Activated CD8-positive, alpha-beta T cell treated with anti-CD3 and anti-CD28 coated beads, Interleukin-2, amount 10 ng/mL, durations not matched to agents 7 days and 5 days (primary cell): Measurements from ENCODE around the gene LILRB3. TPM values are rescaled to one million over a fixed set of nuclear protein-coding genes. Genes with fewer than 3 reads are reported as not detected.
"Not testable (repeated sequence)": the region's sequence is repeated elsewhere in the genome, so short reads cannot be mapped to it uniquely, and the experiment has no call there.

Experiments
- ATAC-seq: fragments of 150-1000 bp; cut with Tn5 transposase; one replicate; pipeline ENCODE4 v1.10.0; 2021; ENCODE audit warnings: moderate library complexity
- CTCF ChIA-PET: fragments of 350-600 bp; sonication (Branson Sonifier 250); formaldehyde crosslinking; loops from one replicate; lab custom pipeline; 2021; ENCODE audit warnings: antibody characterized with exemption; lab: Charles Lee
- POLR2A ChIA-PET: fragments of 350-600 bp; sonication (Branson Sonifier 250); formaldehyde crosslinking; loops from one replicate; lab custom pipeline; 2021; ENCODE audit warnings: antibody characterized with exemption; lab: Charles Lee
- DNase-seq: peaks from one replicate; pipeline ENCODE4 v3.0.0-alpha.2; 2020
- H3K27ac Mint-ChIP-seq: one replicate; pipeline ENCODE4 v1.8.0; 2021; ENCODE audit warnings: mild to moderate bottlenecking, mixed read lengths
- H3K27me3 Mint-ChIP-seq: one replicate; pipeline ENCODE4 v1.8.0; 2021; ENCODE audit warnings: low read depth, mixed read lengths
- H3K36me3 Mint-ChIP-seq: one replicate; pipeline ENCODE4 v1.8.0; 2021; ENCODE audit warnings: low read depth, mixed read lengths
- H3K4me1 Mint-ChIP-seq: one replicate; pipeline ENCODE4 v1.8.0; 2021; ENCODE audit warnings: low read depth, mixed read lengths
- H3K4me3 Mint-ChIP-seq: one replicate; pipeline ENCODE4 v1.8.0; 2021; ENCODE audit warnings: mild to moderate bottlenecking, mixed read lengths
- H3K9me3 Mint-ChIP-seq: one replicate; pipeline ENCODE4 v1.8.0; 2022; ENCODE audit warnings: mixed read lengths; ENCODE audit not compliant: insufficient read depth
- total RNA-seq, 2 experiments: library from RNA; stranded (reverse); gene quantifications; one replicate each; pipeline ENCODE4 v1.2.3, GENCODE V29; 2021

LILRB3 gene
- total RNA-seq, 2 experiments from 2014 or later = 1.1 to 1.5 TPM

DNA sequence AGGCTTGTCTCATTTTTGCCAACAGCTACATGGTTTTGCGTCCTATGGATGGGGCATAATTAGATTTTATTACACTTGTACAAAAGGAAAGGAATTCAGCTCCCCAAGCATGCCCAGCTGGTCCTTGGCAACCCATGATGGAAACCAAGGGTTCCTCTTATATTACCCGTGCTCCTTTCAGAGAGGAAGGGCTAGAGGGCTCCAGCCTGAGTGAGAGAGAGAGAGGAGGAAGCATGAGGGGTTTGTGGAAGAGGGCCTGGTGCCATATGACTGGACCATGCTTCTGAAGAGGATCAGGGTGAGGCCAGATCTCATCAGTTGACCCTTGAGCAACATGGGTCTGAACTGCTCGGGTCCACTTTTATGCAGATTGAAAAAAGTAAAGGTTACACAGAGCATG is 25.7 kb downstream of the LILRB3 start:
- Mint-ChIP-seq H3K9me3 (no peaks in the 10 kb centered on the region), H3K36me3 (peaks cover 32% of the 10 kb centered on the region), H3K27me3 (no peaks in the 10 kb centered on the region), H3K4me3 (no peak overlapping the region), H3K27ac (no peak overlapping the region), H3K4me1 (peaks cover 32% of the 10 kb centered on the region)
- CTCF ChIA-PET = no interaction called here
- no peak for DNase-seq
- POLR2A ChIA-PET = no interaction called here
- ATAC-seq = no peak

DNA sequence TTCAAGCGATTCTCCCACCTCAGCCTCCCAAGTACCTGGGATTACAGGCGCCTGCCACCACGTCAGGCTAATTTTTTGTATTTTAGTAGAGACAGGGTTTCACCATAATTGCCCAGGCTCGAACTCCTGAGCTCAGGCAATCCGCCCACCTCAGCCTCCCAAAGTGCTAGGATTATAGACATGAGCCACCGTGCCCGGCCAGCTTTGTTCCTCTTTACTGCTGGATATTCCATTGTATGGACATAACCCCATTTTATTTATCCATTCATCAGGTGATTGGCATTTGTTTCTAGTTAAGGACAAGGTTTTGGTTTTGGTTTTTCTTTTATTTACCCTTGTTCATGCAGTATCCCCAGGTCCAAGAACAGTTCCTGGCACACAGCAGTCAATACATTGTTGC is 26.3 kb downstream of the LILRB3 start:
- no peaks in the 10 kb centered on the region for H3K9me3 Mint-ChIP-seq
- no peak overlapping the region for H3K27ac Mint-ChIP-seq
- CTCF ChIA-PET = no interaction called here
- ATAC-seq (no peak), DNase-seq (no peak)
- H3K27me3 Mint-ChIP-seq = no peaks in the 10 kb centered on the region
- H3K4me1 Mint-ChIP-seq = peaks cover 32% of the 10 kb centered on the region
- H3K4me3 Mint-ChIP-seq = no peak overlapping the region
- POLR2A ChIA-PET = no interaction called here
- peaks cover 26% of the 10 kb centered on the region for H3K36me3 Mint-ChIP-seq

DNA sequence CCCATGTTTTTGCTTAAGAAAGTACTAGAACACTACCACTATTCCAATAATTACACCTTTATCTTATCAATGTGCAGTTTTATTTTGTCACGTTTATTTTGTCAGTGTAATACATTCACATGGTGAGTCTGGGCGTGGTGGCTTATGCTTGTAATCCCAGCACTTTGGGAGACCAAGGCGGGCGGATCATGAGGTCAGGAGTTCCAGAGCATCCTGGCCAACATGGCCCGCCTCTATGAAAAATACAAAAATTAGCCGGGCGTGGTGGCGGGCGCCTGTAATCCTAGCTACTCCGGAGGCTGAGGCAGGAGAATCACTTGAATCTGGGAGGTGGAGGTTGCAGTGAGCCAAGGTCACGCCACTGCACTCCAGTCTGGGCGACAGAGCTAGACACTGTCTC is 28.3 kb downstream of the LILRB3 start:
- CTCF ChIA-PET, H3K27ac Mint-ChIP-seq, DNase-seq, H3K9me3 Mint-ChIP-seq, H3K27me3 Mint-ChIP-seq, ATAC-seq, H3K4me3 Mint-ChIP-seq: not testable (repeated sequence)
- peaks cover 23% of the 10 kb centered on the region for H3K4me1 Mint-ChIP-seq
- POLR2A ChIA-PET = interaction anchor here (0.6 kb wide), 2 partner anchors 12 to 79 kb away, joined by 3 to 4 read pairs; partner anchors contain the start of genes PRPF31 and TFPT
- peaks cover 16% of the 10 kb centered on the region for H3K36me3 Mint-ChIP-seq

DNA sequence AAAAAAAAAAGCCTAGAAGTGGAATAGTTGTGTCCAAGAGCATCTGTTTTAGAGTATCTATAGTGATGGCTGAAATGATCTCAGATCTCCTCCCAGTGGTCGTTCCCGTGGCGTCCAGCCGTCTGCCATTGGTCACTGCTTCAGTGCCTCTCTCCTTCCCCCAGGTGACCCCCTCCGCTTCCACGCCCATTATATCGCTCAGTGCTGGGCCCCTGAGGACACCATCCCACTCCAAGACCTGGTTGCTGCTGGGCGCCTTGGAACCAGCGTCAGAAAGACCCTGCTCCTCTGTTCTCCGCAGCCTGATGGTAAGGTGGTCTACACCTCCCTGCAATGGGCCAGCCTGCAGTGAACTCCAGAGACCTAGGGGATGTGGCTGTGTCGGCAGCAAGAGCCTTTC is 29.8 kb downstream of the LILRB3 start:
- ChIA-PET POLR2A (interaction anchor here (7.5 kb wide), 1 partner anchor 8 kb away, joined by 103 read pairs; the partner anchor contains the start of gene RPS9), CTCF (no interaction called here)
- no peak overlapping the region for H3K4me3 Mint-ChIP-seq
- H3K9me3 Mint-ChIP-seq = no peaks in the 10 kb centered on the region
- peaks cover 16% of the 10 kb centered on the region for H3K36me3 Mint-ChIP-seq
- H3K27ac Mint-ChIP-seq = no peak overlapping the region
- H3K27me3 Mint-ChIP-seq = no peaks in the 10 kb centered on the region
- ATAC-seq = no peak
- no peak for DNase-seq
- H3K4me1 Mint-ChIP-seq = peaks cover 26% of the 10 kb centered on the region

DNA sequence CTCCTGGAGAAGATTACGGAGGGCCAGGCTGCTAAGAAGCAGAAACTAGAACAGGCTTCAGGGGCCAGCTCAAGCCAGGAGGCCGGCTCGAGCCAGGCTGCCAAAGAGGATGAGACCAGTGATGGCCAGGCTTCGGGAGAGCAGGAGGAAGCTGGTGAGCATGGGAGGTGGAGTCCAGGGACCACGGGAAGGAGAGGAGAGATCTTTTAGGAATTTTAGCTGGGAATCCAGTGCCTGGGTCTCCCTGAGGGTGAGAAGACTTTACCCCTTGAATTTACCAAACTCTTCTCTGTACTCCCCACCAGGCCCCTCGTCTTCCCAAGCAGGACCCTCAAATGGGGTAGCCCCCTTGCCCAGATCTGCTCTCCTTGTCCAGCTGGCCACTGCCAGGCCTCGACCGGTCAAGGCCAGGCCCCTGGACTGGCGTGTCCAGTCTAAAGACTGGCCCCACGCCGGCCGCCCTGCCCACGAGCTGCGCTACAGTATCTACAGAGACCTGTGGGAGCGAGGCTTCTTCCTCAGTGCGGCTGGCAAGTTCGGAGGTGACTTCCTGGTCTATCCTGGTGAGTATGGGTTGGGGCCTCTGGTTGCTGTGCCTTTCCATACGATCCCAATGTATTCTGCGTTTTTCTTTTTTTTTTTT is 30.9 kb downstream of the LILRB3 start:
- Mint-ChIP-seq H3K27me3 (no peaks in the 10 kb centered on the region), H3K27ac (peak overlapping the region; percentile 81), H3K4me1 (peaks cover 37% of the 10 kb centered on the region), H3K9me3 (no peaks in the 10 kb centered on the region), H3K4me3 (peak overlapping the region; percentile 82), H3K36me3 (peaks cover 21% of the 10 kb centered on the region)
- no peak for ATAC-seq
- DNase-seq = no peak
- CTCF ChIA-PET = interaction anchor here (0.7 to 2.1 kb wide), 6 partner anchors 9 to 74 kb away, joined by 3 to 6 read pairs (median 4); no protein-coding TSS in a partner anchor
- POLR2A ChIA-PET = interaction anchor here (0.7 to 7.5 kb wide), 5 partner anchors 9 to 196 kb away, joined by 3 to 103 read pairs (median 4); partner anchors contain the start of gene RPS9

DNA sequence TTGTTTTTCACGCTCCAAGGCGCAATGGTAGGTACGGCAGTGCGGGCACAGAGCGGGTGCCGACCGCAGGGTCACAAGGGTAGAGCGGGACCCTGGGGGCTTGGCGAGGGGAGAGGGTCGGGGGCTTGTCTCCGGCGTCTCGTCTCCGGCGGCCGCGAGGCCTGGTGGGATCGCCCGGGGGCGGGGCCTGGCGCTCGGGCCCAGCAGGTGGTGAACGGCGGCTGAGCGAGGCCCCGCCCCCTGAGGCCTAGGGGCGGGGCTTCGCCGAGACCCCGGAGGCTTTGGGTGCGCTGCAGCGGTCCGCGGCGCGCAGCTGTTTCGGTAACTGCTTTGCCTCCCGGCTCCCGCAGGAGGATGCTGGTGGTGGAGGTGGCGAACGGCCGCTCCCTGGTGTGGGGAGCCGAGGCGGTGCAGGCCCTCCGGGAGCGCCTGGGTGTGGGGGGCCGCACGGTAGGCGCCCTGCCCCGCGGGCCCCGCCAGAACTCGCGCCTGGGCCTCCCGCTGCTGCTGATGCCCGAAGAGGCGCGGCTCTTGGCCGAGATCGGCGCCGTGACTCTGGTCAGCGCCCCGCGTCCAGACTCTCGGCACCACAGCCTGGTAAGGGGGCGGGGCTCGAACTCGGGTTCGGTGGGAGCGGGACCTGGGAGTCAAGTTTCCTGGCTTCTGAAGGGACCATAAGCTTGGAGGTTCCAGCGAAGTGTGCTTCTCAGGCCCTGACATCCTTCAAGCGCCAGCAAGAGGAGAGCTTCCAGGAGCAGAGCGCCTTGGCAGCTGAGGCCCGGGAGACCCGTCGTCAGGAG is 31.6 kb downstream of the LILRB3 start, which contains the start of gene TSEN34:
Gene TSEN34, plus strand, starts transcription at position 298 of the 800 bp plus-strand sequence. Its CDS starts 57 bp downstream, at position 355.
- no peaks in the 10 kb centered on the region for H3K9me3 Mint-ChIP-seq
- peak; percentile 90 for DNase-seq
- H3K27ac Mint-ChIP-seq = peak within 1 kb of the TSS; percentile 98
- peaks cover 39% of the 10 kb centered on the region for H3K4me1 Mint-ChIP-seq
- peak; percentile 31 for ATAC-seq
- ChIA-PET CTCF (interaction anchor here (0.7 to 2.1 kb wide), 12 partner anchors 9 to 197 kb away, joined by 3 to 6 read pairs (median 3); partner anchors contain the start of gene LENG1), POLR2A (interaction anchor here (0.7 to 7.5 kb wide), 5 partner anchors 10 to 197 kb away, joined by 3 to 103 read pairs (median 4); partner anchors contain the start of gene RPS9)
- H3K4me3 Mint-ChIP-seq = peak within 1 kb of the TSS; percentile 82
- no peaks in the 10 kb centered on the region for H3K27me3 Mint-ChIP-seq
- H3K36me3 Mint-ChIP-seq = peaks cover 27% of the 10 kb centered on the region

DNA sequence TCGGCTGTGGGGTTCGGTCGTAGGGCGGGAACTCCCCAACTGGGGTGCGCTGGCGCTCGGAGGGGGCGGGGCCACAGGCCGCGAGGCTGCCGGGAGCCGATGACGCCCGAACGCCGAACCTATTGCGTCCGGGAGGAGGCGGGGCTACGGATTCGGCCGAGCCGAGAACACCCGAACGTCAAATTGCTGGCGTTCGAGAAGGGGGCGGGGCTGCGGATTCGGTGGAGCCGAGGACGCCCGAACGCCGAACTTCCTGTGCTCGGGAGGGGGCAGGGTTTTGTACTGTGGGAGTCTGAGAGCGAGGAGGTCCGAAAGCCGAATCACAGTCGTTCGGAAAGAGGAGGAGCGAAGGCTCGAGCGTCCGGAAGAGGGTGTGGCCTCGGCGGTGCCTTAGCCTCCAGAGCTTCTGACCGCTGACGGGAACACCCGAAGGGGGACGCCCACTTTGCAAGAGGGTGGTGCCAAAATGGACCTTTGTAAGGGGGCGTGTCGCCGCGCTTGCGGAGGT is 32.2 kb downstream of the LILRB3 start:
- peak overlapping the region; percentile 82 for H3K4me3 Mint-ChIP-seq
- H3K36me3 Mint-ChIP-seq = peaks cover 27% of the 10 kb centered on the region
- ChIA-PET CTCF (interaction anchor here (0.8 to 2.1 kb wide), 9 partner anchors 9 to 198 kb away, joined by 3 to 6 read pairs (median 3); partner anchors contain the start of gene LENG1), POLR2A (interaction anchor here (1.1 to 7.5 kb wide), 2 partner anchors 11 to 314 kb away, joined by 3 to 103 read pairs; partner anchors contain the start of gene RPS9)
- H3K27ac Mint-ChIP-seq = peak overlapping the region; percentile 98
- no peaks in the 10 kb centered on the region for H3K27me3 Mint-ChIP-seq
- peak; percentile 69 for ATAC-seq
- DNase-seq = peak; percentile 100
- H3K4me1 Mint-ChIP-seq = peaks cover 39% of the 10 kb centered on the region
- no peaks in the 10 kb centered on the region for H3K9me3 Mint-ChIP-seq

DNA sequence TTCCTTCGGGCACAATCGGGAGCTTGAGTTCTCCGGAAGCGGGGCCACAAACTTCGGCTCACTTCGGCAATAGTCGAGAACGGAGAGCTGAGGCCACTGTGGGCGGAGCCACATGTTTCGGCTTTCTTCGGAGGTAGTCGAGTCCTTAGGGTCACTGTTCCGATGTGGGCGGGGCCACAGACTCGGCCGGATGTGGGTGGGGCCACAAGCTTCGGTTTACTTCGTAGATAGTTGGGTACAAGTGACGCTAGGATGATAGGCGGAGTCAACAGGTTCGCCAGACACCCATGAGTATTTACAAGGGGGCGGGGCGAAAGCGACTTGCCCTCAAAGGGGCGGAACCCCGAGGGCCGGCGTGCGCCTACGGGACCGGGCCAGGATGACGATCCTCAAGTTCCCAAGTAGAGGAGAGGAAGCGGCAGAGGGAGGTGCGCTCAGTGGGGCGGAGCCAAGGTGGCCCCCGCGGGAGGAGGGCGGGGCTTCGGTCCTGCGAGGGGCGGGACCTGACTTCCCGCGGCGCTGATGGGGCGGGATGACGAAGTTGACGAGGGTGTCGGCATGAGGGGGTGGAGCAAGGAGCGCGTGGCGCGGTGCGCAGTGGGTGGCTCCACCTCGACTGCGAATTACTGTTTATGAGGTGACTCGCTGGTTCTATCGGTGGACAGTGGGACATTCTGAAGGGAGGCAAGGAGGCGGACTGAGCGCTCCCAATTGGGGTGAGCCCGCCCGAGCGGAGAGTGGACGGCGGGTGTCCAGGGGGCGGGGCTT is 32.9 kb downstream of the LILRB3 start:
- H3K27ac Mint-ChIP-seq = peak overlapping the region; percentile 98
- H3K4me1 Mint-ChIP-seq = peaks cover 39% of the 10 kb centered on the region
- ChIA-PET POLR2A (interaction anchor here (0.8 to 7.5 kb wide), 8 partner anchors 8 to 313 kb away, joined by 3 to 103 read pairs (median 6); partner anchors contain the start of genes LENG1 and RPS9), CTCF (interaction anchor here (0.7 to 2.8 kb wide), 27 partner anchors 9 to 485 kb away, joined by 3 to 11 read pairs (median 4); partner anchors contain the start of genes CNOT3, LENG1 and TMC4)
- no peaks in the 10 kb centered on the region for H3K27me3 Mint-ChIP-seq
- ATAC-seq (peak; percentile 63), DNase-seq (peak; percentile 100)
- H3K36me3 Mint-ChIP-seq = peaks cover 26% of the 10 kb centered on the region
- H3K4me3 Mint-ChIP-seq = peak overlapping the region; percentile 82
- H3K9me3 Mint-ChIP-seq = no peaks in the 10 kb centered on the region

DNA sequence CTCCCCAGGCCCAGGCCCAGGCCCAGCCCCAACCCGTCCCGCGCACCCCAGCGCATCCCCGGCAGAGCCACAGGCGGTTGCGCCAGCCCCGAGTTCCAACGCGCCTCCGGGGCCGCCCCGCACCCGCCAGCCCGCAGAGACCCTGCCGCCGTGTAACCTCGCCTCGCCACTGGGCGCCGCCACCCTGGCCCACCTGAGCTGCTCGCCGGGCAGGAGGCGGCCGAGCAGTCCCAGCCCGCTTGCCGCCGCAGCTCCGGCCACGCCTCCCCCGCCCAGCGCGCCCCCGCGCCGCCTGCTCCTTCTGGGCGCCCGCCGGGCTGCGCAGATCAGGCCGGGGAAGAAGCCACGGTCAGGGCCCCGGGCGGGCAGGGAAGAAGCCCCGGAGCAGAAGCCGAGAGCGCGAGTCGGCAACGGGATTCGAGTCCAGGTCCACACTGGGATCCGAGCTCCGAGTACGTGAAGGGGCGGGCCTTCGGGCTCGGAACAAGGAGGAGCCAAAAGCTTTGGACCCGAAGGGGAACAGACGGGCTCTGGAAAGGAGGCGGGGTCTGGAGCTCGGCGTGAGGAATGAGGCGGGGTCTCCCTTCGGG is 33.6 kb downstream of the LILRB3 start, which contains the start of gene MBOAT7:
Gene MBOAT7, minus strand, starts transcription at position 436 of the 590 bp plus-strand sequence. CDS start 1,072 bp downstream, outside the sequence.
- H3K4me1 Mint-ChIP-seq = peaks cover 39% of the 10 kb centered on the region
- H3K36me3 Mint-ChIP-seq = peaks cover 24% of the 10 kb centered on the region
- ChIA-PET CTCF (interaction anchor here (0.7 to 2.8 kb wide), 20 partner anchors 10 to 485 kb away, joined by 3 to 11 read pairs (median 5); partner anchors contain the start of genes CNOT3, LENG1 and TMC4), POLR2A (interaction anchor here (0.8 to 7.5 kb wide), 12 partner anchors 8 to 260 kb away, joined by 3 to 103 read pairs (median 4); partner anchors contain the start of genes LENG1, LENG8 and RPS9)
- no peaks in the 10 kb centered on the region for H3K27me3 Mint-ChIP-seq
- peak; percentile 6 for ATAC-seq
- H3K4me3 Mint-ChIP-seq = peak within 1 kb of the TSS; percentile 82
- peak within 1 kb of the TSS; percentile 98 for H3K27ac Mint-ChIP-seq
- H3K9me3 Mint-ChIP-seq = no peaks in the 10 kb centered on the region
- no peak for DNase-seq
